Pancreas (tissue), 10 donors: ENCODE measurements around the gene CTDP1. TPM values are rescaled to one million over a fixed set of nuclear protein-coding genes. Genes with fewer than 3 reads are reported as not detected.
A peak's percentile ranks its signal among the peaks of the same experiment; 100 is the strongest.

ENCODE experiments used
- ATAC-seq, 4 donors: fragments of 200-7000 bp; cut with Tn5 transposase; one replicate each; pipeline versions ENCODE4 v1.8.0 to v1.9.1; 2020; ENCODE audit warnings: mild to moderate bottlenecking in 4 of 4, moderate library complexity in 4 of 4
- DNase-seq, 6 donors: peaks; one replicate each; pipeline ENCODE4 v3.0.0-alpha.2; 2020
- FAIRE-seq: peaks from 2 replicates; lab custom pipeline; 2012; peaks lifted over from hg19 to GRCh38; lab: Jason Lieb, UNC
- H3K27ac ChIP-seq, 4 donors: fragments of 200-600 bp; sonication (generic); 1 replicate in 3 of 4; 2 replicates in 1 of 4; pipeline versions ENCODE4 v1.5.0 to v1.8.0; 2020
- H3K27me3 ChIP-seq, 4 donors: fragments of 200-600 bp; one replicate each; pipeline ENCODE4 v1.8.0; 2021
- H3K36me3 ChIP-seq, 3 donors: fragments of 200-600 bp; sonication (generic) in 1 of 3; one replicate each; pipeline versions ENCODE4 v1.5.0 to v1.8.0; 2020 to 2021
- H3K4me1 ChIP-seq, 3 donors: fragments of 200-600 bp; one replicate each; pipeline ENCODE4 v1.8.0; 2021
- H3K4me3 ChIP-seq, 4 donors: fragments of 200-600 bp; sonication (generic) in 2 of 4; one replicate each; pipeline versions ENCODE4 v1.5.0 to v1.8.0; 2020 to 2021
- H3K9me3 ChIP-seq, 4 donors: fragments of 200-600 bp; one replicate each; pipeline ENCODE4 v1.8.0; 2021
- WGBS, 2 donors: extraction: QIAGEN DNeasy Blood & Tissue Kit; methylation state at CpG; one replicate each; pipeline ENCODE4 v1.1.7; 2013; 5-methylcytosine and 5-hydroxymethylcytosine counted together
- intact Hi-C, 3 donors: fragments of 100-400 bp; cut with DNase I; formaldehyde crosslinking; loops; one replicate each; pipeline versions ENCODE4 v1.11.1 to v1.14.2; 2022
- polyA plus RNA-seq, 2 donors: library from polyadenylated mRNA; stranded (reverse); fragments of 200-250 nt; gene quantifications; one replicate each; pipeline ENCODE4 v1.2.3, GENCODE V29; 2013
- total RNA-seq, 6 donors: library from RNA; stranded (reverse); fragmentation: NEBNext Ultra II Directional in 4 of 6; extraction: Animal tissue kit (Norgen Biotek cat#: 25700) in 4 of 6; gene quantifications; one replicate each; pipeline versions ENCODE4 v1.2.1 to v1.2.4, GENCODE V29; 2021 to 2023
- TF ChIP-seq, protein P1 (sequence below), 4 donors: fragments of 200-600 bp; sonication (generic) in 3 of 4; IDR thresholded peaks; one replicate each; pipeline versions ENCODE4 v1.5.0 to v1.8.0; 2021; ENCODE audit warnings: antibody characterized with exemption in 4 of 4
- donor health status: healthy with polysubstance abuse.
- donor health status: DM: no; HTN: no; CAD: no; lungs with moderate emphysema.
- donor health status: DM: no; HTN: no; CAD: no.
- donor health status: control.
- donor health status: control.
- donor health status: Bipolar disorder and iron deficiency.
- donor health status: DM: yes; HTN: yes; CAD: no.
- donor health status: DM: no; HTN: no; CAD: no.
- donor health status: DM: no; HTN: no; CAD: no.
- donor health status: DM: yes; HTN: yes; CAD: no.

The CTDP1 gene
- total and polyA plus RNA-seq, 8 donors: 9.8 to 14.4 (median 10.5) TPM

DNA sequence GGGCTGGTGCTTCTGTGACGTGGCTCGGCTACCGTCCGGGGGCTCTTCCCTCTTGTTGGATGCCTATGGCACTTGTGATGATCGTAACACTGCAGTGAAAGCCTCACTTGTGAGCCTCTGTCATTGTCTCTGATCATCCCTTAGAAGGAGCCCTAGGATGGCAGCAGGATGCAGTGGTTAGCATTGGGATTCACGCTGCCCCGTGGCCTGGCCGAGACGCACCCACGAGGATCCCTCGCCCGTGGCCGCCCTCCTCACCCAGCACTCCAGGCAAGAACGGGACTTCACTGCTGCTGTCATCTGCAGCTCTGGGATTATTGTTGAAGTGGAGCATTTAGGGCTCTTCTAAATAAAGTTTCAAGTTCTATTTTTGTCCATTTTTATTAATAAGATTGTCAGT lies 46.8 kb upstream of the CTDP1 start:
- H3K4me3 ChIP-seq: no peak overlapping the region
- no peaks in the 10 kb centered on the region for H3K36me3 ChIP-seq
- DNase-seq: no peak
- TF ChIP-seq, protein P1, sequence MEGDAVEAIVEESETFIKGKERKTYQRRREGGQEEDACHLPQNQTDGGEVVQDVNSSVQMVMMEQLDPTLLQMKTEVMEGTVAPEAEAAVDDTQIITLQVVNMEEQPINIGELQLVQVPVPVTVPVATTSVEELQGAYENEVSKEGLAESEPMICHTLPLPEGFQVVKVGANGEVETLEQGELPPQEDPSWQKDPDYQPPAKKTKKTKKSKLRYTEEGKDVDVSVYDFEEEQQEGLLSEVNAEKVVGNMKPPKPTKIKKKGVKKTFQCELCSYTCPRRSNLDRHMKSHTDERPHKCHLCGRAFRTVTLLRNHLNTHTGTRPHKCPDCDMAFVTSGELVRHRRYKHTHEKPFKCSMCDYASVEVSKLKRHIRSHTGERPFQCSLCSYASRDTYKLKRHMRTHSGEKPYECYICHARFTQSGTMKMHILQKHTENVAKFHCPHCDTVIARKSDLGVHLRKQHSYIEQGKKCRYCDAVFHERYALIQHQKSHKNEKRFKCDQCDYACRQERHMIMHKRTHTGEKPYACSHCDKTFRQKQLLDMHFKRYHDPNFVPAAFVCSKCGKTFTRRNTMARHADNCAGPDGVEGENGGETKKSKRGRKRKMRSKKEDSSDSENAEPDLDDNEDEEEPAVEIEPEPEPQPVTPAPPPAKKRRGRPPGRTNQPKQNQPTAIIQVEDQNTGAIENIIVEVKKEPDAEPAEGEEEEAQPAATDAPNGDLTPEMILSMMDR (IDR thresholded peaks at IDR 0.05): no peak
- H3K4me1 ChIP-seq: no peaks in the 10 kb centered on the region
- intact Hi-C loops: no loop called here
- H3K9me3 ChIP-seq: no peaks in the 10 kb centered on the region
- ATAC-seq: no peak
- FAIRE-seq: no peak
- peaks cover 0 to 7% (median 0%) of the 10 kb centered on the region in 4 donors for H3K27me3 ChIP-seq
- 81 to 90% methylated on average over 14 of the region's 14 CpGs for WGBS, 2 donors
- no peak overlapping the region for H3K27ac ChIP-seq

DNA sequence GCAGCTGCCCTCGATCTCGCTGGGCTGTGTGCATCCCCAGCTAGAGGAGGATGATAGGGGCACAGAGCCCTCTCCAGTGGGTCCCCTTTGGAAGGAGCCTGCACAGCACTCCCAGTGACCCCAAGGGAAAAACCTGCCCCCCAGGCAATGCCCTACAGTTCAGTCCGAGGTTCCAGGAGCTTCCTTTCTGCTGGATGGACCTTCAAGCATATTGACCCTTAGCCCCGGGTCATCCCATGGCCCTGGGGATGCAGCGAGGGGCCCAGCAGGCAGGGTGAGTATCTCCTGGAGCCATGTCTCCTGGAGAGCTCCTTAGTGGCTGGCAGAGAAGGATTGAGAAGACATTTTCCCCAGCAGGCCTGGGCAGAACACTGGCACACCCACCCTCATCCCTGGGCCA lies 45.4 kb upstream of the CTDP1 start:
- Histone ChIP-seq H3K9me3 (no peaks in the 10 kb centered on the region), H3K4me3 (no peak overlapping the region), H3K36me3 (no peaks in the 10 kb centered on the region), H3K4me1 (no peaks in the 10 kb centered on the region), H3K27me3 (peaks cover 0 to 10% (median 0%) of the 10 kb centered on the region in 4 donors), H3K27ac (no peak overlapping the region)
- TF ChIP-seq, protein P1 (IDR thresholded peaks at IDR 0.05): no peak
- DNase-seq: no peak
- ATAC-seq: no peak
- intact Hi-C loops: no loop called here
- FAIRE-seq: no peak
- 86 to 89% methylated on average over 5 of the region's 5 CpGs for WGBS, 2 donors

DNA sequence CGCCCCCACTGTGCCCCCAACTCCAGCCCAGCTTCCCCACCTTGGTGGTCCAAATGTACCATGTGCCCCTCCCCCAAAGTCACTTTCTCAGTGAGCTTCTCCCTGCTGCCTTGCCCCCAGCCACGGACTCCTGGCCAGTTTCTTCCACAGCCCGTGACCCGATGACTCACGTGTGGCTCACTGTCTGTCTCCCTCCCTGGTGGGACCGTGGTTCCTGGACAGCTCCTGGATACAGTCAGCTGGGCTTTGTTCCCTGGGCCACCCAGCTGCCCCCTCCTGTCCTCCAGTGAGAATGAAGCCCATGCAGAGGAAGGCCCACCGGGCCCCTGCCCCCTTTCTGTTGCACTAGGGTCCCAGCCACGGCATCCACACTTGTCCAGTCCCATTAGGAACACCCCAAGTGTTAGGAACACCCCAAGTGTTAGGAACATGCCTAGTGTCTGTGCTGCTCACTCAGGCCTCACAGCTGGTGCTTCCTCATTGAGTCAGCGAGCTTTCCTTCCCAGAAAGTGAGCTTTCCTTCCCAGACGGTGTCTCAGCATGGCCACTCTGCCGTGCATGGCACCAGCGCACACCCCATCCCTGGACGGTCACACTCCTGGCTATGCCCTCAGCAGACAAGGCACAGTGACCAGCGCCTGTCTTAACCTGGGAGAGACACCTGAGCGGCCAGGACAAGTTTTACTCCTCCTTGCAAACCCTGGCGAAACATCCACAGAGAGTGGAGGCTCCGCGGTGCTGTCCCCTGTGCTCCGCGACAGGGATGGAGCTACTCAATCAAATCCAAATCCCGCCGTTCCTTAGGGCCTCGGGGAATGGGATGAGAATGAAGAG lies 44.8 kb upstream of the CTDP1 start:
- TF ChIP-seq, protein P1 (IDR thresholded peaks at IDR 0.05): no peak
- intact Hi-C loops: no loop called here
- Histone ChIP-seq H3K27ac (no peak overlapping the region), H3K27me3 (peaks cover 0 to 7% (median 0%) of the 10 kb centered on the region in 4 donors), H3K36me3 (no peaks in the 10 kb centered on the region), H3K4me1 (no peaks in the 10 kb centered on the region), H3K9me3 (no peaks in the 10 kb centered on the region), H3K4me3 (no peak overlapping the region)
- ATAC-seq (peak in 2 of 4 donors; percentile 21 to 40), DNase-seq (peak in 1 of 6 donors; percentile 32), FAIRE-seq (no peak)
- WGBS, 2 donors: 80 to 84% methylated on average over 23 of the region's 23 CpGs

DNA sequence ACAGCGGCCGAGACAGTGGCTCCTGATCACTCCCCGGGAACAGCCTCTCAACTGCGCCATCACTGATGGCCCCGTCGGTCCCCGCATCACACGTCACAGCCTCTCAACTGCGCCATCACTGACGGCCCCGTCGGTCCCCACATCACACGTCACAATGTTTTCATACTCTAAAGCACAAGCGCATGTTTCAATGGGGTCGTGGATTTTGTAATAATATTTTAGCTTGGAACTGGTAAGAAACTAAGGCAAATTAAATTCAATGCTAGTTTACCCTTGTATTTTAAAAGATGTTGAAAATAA lies 44.2 kb upstream of the CTDP1 start:
- no peak overlapping the region for H3K4me3 ChIP-seq
- intact Hi-C loops: no loop called here
- no peak overlapping the region for H3K27ac ChIP-seq
- H3K36me3 ChIP-seq: no peaks in the 10 kb centered on the region
- ATAC-seq (no peak), DNase-seq (no peak), FAIRE-seq (no peak)
- no peaks in the 10 kb centered on the region for H3K4me1 ChIP-seq
- H3K9me3 ChIP-seq: no peaks in the 10 kb centered on the region
- H3K27me3 ChIP-seq: peaks cover 0 to 7% (median 0%) of the 10 kb centered on the region in 4 donors
- WGBS, 2 donors: 79 to 88% methylated on average over 15 of the region's 15 CpGs
- TF ChIP-seq, protein P1 (IDR thresholded peaks at IDR 0.05): no peak
